Retina (tissue), 1 donor: Measurements from ENCODE around the gene GOLGB1.
"Not testable (repeated sequence)": the region's sequence is repeated elsewhere in the genome, so short reads cannot be mapped to it uniquely, and the experiment has no call there.

Experiments used
- DNase-seq: peaks from one replicate; pipeline ENCODE4 v3.0.0-alpha.2; 2016

The GOLGB1 gene

GRCh38 chr3:121688747-121689146 is 60.8 kb downstream of the GOLGB1 start:
- not testable (repeated sequence) for DNase-seq

DNA sequence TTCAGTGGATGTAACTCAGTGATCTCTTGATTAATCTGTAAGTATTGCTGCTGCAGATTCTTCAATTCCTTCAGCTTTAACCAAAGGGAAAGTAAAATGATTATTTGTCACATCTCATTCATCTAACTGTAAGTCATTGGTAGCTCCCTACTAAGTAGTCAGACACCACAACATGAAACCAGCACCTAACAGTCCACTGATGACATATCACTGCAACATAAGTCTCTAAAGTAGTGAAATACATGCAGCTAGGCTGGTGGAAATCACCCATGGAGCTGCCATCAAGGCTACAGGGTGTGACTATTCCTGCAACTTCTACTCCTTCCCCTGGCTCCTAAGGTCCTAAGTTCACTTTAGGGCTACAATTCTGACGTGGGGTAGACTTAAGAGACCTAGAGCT is 67.7 kb downstream of the GOLGB1 start:
- no peak for DNase-seq

DNA sequence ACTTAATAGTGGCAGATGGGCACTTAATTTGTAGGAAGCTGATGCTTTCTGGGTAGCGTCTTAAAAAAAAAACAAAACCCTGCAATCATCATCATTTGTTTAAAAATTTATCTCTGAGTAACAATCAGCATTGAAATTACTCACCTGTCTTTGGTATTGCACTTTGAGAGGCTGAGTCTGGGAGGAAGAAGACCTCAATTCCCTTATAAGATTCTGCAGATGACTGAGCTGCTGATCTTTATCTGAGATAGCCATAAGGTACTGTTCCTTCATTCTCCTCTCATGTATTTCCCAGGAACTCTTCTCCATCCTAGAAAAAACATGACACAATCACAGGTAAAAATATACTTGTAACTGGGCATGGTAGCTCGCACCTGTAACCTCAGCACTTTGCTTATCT is 72.4 kb downstream of the GOLGB1 start:
- DNase-seq = no peak

GRCh38 chr3:121670676-121671075 is 78.9 kb downstream of the GOLGB1 start:
- no peak for DNase-seq

DNA sequence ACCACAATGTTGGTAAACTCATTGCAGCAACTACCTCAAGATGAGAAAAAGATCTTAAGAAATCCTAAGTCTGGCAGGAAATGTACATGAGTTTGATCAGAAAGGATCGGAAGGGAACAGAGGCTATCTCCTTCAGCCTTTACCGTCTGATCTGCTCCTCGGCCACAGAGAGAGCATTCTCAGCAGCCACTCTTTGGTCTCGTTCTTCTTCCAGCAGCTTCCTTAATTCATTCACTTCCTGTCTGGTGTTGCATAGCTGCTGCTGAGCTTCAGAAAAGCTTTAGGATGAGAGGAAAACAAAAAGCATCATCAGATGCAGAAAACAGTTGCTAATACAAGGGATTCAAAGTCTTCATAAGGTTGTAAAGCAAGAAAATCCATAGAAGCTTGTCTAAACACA is 82.2 kb downstream of the GOLGB1 start:
- DNase-seq = no peak

- no peak for DNase-seq
Observed at GRCh38 chr3:121665488-121665887, 84.1 kb downstream of the GOLGB1 start.

GRCh38 chr3:121663171-121663847 is 86.2 kb downstream of the GOLGB1 start:
- no peak for DNase-seq

GRCh38 chr3:121662742-121663141 is 86.8 kb downstream of the GOLGB1 start:
- no peak for DNase-seq

DNA sequence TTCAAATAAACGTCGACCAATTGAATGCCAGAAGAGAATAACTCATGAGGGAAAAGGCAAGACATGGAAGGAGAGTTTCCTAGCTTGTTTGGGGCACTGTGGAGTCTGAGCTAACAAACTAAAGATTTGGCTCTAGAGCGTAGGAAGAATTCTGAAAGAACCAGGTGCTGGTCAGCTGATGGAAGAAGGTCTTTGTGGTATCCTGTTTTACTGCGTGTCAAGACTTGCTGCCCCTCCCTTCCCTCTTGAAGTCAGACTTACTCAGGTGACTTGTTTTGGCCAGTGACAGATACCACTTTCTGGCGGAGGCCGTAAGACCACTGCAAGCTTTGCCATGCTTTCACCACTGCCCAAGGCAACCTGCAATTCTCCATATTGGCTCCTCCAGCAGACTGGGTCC is 88.2 kb downstream of the GOLGB1 start:
- no peak for DNase-seq

GRCh38 chr3:121660356-121661171 is 89.0 kb downstream of the GOLGB1 start, which contains the start of gene HCLS1:
HCLS1 (minus strand) TSS chr3:121660903; CDS start chr3:121658347, 2,556 bp downstream.
- no peak for DNase-seq

- no peak for DNase-seq
Observed at GRCh38 chr3:121659586-121659985, 90.0 kb downstream of the GOLGB1 start.

- no peak for DNase-seq
Observed at GRCh38 chr3:121658716-121659435, 90.7 kb downstream of the GOLGB1 start.

- no peak for DNase-seq
Observed at GRCh38 chr3:121654493-121655385, 94.8 kb downstream of the GOLGB1 start.

GRCh38 chr3:121651684-121652083 is 97.9 kb downstream of the GOLGB1 start:
- no peak for DNase-seq

DNA sequence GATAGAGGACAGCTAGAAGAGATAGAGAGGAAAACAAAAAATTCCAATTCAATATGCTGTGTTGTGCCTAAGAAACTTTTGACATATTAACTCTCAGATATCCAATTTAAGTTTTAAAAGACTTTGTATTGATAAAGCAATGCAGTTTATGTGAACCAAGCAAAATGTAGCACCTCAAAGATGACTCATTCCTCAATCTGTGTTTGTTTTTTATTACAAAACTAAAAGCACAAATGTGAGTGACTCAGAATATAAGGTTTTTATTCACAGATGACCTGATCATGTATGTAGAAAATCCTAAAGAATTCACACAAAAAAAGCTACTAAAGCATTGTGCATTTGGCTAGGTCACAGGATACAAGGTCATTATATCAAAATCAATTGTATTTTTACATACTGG is 99.9 kb downstream of the GOLGB1 start:
- DNase-seq = no peak

DNA sequence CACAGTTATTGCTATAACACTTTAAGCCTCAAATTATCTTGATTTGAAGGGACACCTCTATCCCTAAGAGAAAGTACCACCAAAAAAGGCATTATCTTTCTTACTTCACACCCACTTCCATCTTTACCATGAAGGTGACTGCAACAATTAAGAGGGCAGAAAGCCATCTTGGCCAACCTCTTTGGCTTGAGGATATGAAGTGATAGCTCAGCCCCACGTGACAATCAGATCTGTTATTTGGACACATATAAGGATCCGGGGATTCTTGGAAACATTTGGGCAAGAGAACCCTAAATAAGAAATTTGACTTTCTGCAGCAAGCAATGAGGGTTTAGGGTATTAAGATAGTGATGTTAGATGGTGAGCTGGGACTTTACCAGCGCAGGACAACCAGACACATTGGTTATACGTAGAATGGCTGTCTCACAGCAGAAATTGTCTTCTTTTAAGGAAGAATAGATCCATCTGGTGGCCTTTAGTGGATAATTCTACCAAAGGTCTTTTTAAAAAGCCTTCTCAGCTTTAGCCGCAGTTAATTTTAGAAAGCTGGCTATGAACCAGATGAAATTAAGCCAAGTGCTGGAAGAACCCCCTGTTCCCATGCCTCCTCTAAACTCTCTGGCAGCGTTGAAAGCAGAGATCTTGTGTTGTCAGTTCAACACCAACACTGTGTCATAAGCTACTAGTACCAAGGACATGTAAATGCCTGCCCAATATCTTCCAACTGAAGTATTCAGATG is 101.2 kb downstream of the GOLGB1 start:
- no peak for DNase-seq

GRCh38 chr3:121645054-121645453 is 104.5 kb downstream of the GOLGB1 start:
- DNase-seq = no peak

GRCh38 chr3:121642601-121643314 is 106.8 kb downstream of the GOLGB1 start:
- no peak for DNase-seq

GRCh38 chr3:121641127-121641526 is 108.4 kb downstream of the GOLGB1 start:
- DNase-seq = no peak

GRCh38 chr3:121637922-121638321 is 111.6 kb downstream of the GOLGB1 start:
- no peak for DNase-seq

GRCh38 chr3:121630355-121630754 is 119.2 kb downstream of the GOLGB1 start:
- no peak for DNase-seq
